ENCODE results near the gene FBXL16. TPM values are rescaled to one million over a fixed set of nuclear protein-coding genes. Genes with fewer than 3 reads are reported as not detected.

The FBXL16 gene
- total RNA-seq, 4 donors from 2014 or later = not detected

DNA sequence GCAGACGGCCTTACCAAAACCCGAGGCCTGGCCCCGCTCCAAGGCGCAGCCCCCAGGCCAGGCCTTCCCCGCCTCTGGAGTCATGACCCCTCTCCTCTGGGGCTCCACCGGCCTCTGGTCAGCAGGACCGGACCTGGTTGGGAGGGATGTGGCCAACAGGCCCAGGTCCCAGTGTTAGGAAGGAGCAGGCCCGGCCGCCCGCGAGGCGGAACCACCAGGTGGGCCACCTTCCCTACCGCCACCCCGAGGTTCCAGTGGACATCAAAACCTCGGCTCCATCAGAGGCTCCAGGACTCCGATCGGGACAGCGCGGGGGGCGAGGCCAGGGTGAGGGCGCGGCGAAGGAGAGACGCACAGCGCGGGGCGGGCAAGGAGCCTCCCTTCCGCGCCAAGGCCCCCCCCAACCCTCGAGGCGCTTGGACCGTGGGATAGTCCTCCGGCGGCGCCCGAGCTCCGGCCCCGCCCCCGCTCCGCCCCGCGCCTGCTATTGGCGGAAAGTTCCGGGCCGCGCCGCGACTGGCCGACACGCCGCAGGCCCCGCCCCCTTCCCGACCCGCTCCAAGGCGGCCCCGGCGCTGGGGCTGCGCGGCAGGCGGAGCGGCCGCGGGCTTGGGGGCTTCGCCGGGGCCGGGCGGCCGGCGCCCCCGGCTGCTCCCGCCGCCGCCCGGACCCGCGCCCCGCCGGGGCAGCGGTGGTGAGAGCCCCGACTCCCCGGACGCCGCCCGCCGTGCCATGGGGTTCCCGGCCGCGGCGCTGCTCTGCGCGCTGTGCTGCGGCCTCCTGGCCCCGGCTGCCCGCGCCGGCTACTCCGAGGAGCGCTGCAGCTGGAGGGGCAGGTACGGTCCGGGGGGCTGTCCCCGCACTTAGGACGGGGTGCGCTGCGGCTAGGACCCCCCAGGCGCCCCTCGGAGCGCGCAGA is 9.2 kb upstream of the FBXL16 start, which contains the start of gene METRN:
TSS of gene METRN (plus strand) at position 561 of the 919 bp plus-strand sequence. CDS start at position 733, 172 bp downstream.
- TF ChIP-seq, protein P1, sequence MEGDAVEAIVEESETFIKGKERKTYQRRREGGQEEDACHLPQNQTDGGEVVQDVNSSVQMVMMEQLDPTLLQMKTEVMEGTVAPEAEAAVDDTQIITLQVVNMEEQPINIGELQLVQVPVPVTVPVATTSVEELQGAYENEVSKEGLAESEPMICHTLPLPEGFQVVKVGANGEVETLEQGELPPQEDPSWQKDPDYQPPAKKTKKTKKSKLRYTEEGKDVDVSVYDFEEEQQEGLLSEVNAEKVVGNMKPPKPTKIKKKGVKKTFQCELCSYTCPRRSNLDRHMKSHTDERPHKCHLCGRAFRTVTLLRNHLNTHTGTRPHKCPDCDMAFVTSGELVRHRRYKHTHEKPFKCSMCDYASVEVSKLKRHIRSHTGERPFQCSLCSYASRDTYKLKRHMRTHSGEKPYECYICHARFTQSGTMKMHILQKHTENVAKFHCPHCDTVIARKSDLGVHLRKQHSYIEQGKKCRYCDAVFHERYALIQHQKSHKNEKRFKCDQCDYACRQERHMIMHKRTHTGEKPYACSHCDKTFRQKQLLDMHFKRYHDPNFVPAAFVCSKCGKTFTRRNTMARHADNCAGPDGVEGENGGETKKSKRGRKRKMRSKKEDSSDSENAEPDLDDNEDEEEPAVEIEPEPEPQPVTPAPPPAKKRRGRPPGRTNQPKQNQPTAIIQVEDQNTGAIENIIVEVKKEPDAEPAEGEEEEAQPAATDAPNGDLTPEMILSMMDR (IDR thresholded peaks at IDR 0.05; ENCODE audit: low read depth) = no peak

DNA sequence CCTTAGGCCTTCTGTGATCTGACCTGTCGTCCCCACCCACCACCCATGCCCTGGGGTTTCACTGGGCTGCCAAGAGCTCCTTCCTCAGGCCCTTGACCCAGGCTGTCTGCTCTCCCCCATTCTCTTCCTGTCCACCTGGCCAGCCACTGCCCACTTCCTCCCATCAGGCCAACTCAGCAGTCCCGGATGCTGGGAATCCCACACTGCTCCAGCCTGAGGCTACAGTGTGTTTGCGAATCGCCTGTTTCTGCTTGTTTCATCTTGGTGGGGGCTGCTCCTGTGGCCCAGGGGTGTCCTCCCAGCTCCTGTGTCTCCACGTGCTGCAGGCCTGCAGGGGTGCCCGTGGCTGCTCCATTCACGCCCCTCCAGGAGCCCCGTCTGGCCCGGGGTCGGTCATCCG is 8.5 kb upstream of the FBXL16 start:
- TF ChIP-seq, protein P1 (IDR thresholded peaks at IDR 0.05; ENCODE audit: low read depth) = no peak

DNA sequence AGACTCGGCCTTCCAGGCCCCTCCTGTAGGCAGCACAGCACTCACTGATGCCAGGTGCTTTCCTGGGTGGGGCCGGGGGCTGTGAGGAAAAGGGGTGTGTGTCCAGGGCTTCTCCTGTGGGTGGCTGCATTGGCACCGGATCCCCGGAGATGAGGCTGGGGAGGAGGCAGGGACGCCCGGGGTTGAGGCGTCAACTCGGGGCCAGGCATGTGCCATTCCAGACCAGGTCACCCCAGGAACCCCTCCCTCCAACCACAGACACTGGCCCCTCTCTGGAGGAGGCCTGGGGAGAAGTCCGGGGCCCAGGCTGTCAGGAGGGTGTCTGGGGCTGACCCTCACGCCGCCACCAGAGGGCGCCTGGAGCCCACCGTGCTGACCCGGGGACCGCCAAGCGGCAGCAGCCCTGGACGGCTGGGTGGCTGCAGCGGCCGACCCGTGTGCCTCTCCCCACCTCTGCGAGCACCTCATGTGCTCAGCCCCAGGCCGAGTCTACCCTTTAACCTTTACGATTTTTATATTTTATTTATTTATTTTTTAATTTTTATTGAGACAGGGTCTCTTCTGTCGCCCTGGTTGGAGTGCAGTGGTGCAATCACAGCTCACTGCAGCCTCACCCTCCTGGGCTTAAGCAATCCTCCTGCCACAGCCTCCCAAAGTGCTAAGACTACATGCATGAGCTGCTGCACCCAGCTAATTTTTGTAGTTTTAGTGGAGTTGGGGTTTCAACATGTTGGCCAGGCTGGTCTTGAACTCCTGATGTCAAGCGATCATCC is 6.1 kb upstream of the FBXL16 start:
- TF ChIP-seq, protein P1 (IDR thresholded peaks at IDR 0.05; ENCODE audit: low read depth) = no peak

DNA sequence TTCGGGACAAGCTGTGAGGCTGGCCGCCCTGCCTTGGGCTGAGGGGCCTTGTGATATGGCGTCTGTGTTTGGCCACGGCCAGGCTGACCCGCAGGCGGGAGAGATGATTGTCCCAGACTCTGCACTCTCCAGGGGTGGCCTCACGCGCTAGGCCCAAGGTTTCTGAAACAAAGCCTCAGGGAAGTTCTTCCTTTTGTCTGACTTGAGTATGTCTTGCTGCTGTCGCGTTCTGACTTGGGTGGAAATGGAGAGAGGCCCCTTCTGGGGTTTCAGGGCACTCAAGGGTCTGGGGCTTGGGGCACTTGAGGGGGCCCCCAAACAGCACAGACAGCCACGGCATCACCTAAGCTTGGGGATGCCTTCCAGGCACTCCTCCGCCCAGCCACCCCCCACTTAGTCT is 5.5 kb upstream of the FBXL16 start:
- TF ChIP-seq, protein P1 (IDR thresholded peaks at IDR 0.05; ENCODE audit: low read depth) = no peak

DNA sequence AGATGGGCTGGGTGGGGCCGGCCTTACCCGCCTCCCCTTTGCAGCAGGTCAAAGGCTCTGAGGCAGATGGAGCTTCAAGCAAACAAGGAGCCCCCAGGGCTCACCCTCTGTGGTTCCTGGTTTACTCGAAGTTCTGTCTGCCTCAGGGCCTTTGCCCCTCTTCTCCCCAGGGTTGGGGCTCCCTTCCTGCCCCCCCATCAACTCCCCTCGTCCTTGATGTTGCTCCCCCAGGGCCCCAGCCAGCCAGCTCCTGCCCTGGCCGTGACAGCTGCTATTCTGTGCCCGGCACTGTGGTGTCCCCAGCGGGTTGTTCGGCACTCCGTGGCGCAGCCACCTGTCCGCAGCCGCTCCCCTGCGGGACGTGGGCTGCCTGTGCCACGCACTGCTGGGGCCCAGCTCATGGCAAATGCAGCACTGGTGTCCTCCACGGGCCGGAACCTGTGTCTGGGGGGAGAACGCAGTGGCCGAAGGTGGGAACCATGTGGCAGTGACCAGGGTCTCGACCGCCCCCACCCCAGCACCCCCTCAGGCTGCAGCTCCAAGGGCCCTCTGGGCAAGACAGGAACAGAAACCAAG is 5.0 kb upstream of the FBXL16 start:
- TF ChIP-seq, protein P1 (IDR thresholded peaks at IDR 0.05; ENCODE audit: low read depth) = no peak

DNA sequence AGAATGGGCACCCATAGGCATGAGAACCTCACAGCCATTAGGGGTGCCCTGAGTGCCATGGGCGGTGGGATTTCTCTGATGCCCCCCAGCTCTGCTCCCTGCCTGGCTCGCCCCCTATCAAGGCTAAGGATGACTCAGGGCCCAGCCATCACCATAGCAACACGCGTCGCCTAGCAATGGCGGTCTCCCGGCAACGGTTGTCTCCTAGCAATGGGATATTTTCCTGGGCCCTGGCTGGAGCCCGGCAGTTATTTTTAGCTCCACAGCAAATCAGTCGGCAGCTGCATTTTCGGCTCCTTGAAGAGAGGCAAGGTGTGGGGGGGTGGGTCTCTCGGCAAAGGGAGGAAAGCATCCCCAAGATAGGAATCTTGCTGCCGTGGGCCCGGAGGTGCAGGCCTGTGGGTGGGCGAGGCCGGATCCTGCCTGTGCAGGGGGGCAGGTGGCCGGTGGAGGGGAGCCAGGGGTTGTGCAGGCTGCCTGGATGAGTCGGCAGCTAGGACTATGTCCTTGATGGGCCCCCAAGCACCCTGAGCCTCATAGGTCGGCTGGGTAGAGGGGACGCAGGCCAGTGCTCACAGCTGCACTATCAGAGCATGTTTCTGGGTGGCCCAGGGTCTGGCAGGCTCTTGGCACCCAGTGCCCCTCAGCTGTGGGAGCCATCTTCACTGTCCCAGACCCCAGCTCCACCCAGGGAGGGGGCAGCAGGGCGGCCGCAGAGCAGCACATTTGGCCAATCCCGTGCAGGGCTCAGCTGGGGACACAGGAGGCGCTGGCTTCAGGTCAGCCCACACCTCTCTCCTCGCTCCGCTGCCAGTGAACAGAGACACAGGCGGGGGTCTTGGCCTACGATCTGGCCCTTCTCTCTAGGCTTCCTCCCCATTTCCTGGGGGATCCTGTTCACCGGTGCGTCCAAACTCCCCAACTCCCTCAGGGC is 4.2 kb upstream of the FBXL16 start:
- TF ChIP-seq, protein P1 (IDR thresholded peaks at IDR 0.05; ENCODE audit: low read depth) = no peak

Measured in subcutaneous adipose tissue (tissue), 4 donors.